ENCODE measurements around the gene PRKCE.

Gene PRKCE

DNA sequence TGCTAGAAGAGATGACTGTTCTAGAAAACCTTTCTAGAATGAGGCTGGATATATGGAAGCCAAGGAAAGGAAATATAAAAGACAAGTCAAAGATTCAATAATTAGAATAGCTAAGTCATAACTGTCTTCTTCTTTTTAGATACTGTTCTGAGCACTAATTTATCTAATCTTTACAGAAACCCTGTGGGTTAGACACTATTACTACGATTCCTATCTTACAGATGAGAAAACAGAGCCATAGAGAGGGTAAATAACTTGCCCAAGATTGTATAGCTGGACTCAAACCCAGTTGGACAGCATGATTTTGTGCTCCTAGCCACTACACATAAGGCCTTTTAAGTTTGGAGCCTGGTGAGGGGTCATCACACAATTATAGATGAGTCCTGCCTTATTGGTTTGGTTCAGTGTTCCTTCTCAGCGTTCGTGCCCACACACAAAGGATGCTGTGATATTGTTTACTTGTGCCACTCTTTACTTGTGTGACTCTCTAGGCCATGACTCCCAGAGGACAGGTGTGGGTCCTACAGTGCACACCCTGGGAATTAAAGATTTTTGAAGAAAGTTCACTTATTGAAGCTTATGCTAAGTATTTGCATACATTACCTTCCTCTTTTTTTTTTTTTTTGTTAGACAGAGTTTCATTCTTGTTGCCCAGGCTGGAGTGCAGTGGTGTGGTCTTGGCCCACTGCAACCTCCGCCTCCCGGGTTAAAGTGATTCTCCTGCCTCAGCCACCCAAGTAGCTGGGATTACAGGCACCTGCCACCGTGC, 153.7 kb downstream of the PRKCE start:
- DNase-seq = no peak

DNA sequence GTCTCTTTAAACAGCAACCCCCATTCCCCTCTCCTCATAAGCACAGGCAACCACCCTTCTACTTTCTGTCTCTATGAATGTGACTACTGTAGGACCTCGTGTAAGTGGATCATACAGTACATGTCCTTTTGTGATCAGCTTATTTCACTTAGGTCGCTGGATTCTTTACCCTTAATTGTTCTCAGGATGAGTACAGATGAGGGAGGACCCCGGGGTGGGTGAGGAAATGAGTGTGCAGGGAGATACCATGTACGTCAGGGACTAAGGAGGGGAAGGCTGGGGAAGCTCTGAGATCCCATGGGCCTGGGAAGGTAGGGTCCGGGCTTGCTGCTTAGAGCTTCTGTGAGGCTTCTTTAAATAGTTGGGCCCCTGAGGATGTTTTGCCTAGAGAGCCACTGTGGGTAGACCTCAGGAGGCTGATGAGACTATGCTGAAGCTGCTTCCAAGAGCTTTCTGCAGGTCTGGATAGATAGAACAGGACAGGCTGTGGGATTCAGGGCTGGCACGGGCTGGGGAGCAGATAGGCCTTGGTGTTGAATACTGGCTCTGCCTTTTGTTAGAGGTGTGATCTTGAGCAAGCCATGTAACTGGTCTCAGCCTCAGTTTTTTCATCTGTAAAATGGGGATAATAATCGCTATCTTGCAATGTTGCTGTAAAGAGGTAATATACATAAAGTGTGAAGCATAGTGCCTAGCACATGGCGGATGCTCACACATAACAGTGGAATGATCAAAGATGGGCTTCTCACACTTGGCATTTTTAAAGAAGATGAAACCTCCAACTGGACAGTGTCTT, 155.3 kb downstream of the PRKCE start:
- DNase-seq = no peak

DNA sequence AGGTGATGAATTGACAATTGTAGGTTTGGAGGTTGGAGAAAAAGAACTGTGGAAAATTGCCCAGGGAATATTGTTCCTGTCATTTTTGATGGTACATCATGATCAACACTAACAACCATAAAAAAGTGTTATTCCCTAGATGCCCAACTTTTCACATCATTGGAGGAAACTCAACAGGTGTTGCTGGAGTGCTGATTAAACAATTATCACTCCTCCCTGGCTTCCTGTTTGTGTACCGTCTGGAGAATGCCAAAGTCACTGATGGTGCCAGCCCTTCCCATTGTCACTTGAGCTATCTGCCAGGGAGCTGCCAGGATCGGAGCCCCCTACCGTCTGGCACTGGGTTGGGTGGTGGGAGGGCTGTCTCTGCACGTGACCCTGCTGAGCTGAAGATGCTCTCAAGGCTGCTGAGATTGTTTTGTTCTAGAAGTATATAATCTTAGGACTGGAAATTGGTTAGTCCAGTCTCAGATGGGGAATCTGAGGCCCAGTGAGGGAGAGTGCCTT, 156.9 kb downstream of the PRKCE start:
- no peak for DNase-seq

DNA sequence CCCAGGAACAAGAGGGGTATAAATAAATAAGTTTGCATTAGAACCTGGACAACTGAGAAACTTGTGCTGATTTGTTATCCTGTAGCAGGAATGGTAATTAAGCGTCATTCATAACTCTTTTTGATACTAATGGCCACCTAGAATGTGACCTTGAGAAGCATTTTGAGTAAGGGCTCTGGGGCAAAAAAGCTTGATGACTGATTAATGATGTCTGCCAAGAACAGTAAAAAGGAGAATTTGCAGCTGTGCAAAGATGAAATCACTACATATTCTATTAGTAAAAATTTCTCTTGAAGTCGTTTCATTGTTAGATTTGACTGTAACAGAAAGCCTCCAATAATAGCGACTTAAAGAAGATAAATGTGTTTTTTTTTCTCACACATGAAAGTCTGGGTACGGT, 157.7 kb downstream of the PRKCE start:
- DNase-seq = no peak

DNA sequence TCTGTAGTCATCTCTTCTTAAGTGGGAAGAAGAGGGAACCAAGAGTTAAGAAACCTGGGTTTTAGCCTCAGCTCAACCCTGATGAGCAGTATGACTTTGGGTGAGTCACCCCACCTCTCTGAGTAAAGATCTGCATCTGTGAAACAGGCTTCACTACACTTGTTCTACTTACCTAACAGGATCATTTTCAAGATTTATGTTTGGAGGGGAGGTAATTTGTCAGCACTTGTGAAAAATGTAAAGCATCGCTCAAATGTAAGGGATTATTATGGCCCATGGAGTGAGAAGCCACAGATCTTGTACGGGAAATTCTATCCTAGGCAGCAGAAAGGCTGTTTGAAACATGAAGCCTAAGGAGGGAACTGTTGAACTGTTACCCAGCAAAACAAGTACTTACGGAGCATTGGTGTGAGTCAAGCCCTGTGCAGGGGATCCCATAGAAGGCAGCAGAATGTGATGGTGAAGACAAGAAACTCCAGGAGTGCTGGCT, 160.6 kb downstream of the PRKCE start:
- no peak for DNase-seq

DNA sequence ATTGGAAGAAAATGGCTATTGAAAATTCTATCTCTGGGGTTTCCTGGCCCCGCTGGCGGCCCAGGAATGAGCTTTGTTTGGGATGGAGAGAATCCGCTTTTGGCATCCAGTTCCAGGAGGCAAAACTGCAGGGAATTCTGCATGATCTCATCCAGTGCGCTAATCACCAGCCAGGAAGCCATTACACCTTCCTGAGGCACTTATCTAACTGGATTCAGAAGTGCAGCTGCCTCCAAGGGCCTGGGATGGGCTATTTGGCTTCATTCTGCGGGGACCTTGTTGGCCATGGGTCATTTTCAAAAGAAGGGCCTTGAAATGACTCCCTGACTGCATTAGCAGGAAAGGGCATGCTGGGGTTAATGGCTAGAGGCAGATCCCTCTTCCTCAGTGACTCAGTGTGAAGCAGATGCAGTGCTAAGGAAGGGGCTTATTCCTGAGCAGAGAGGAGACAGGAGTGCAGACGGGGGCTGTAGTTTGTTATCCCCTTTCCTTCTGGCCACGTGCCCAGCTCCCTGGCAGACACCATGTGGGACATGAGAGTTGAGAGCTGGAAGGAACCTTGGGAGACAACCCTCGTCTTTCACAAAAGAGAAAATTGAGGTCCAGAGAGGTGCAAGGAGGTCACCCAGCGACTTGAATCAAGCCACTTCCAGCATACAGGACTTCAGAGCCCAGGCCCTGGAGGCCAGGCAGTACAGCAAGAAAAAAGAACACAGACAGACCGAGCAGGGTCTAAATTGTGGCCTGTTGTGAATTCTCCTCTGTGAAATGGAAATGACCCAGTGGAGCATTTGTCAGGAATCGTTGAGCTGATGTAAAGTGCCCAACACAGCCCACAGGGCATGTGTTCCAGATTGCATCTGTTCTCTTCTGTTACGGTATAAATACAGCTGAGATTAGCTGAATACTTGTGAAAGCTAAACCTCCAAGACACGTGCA, 161.8 kb downstream of the PRKCE start:
- DNase-seq = peak in 1 of 51 donors; percentile 6

DNA sequence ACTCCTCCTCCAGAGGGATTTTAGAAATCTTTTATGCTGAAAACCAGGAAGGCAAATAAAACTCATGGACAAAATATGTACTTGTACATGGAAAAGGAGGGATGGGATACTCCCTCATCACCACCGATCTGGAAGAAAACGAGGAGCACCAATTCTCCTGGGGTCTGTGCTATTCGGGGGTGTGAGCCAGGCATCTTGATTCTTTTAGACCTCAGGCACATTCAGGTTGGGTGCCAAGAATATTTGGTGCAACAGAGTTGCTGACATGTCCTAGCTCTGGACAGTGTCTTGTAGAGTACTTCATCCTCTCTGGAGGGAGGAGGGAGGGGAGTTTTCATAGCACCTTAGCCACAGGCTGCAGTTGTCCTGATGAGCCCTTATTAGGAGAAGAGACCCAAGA, 163.0 kb downstream of the PRKCE start:
- DNase-seq = no peak

DNA sequence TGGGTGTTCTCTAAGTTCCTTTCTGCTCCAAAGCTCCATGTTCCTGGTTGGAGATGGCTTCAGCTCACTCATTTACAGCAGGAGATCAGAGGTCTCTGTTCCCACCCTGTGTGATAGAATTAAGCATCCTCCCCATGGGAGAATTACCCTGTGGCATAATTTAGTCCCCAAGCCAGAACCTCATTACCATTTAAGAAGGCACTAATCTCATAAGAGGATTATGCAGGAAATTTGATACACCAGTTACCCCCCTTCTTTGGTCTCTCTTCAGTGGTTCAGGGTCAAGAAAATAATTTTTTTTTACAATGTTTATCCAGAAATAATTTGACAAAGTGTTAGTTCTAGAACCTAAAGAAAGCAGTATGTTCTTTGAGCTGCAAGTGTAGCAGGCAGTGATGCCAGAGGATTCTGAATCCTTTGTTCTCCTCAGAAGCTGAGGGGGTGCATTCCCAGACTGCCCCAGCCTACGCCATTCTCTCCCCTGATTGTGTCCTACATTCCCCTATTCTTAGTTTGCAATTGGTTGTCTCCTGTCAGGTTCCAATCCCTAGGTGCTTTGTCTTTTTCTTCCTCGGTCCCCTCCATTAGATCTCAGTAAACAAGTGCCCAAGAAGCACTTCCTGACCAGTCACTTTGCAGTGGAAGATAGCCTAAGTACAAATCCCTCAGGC, 163.6 kb downstream of the PRKCE start:
- DNase-seq = no peak

DNA sequence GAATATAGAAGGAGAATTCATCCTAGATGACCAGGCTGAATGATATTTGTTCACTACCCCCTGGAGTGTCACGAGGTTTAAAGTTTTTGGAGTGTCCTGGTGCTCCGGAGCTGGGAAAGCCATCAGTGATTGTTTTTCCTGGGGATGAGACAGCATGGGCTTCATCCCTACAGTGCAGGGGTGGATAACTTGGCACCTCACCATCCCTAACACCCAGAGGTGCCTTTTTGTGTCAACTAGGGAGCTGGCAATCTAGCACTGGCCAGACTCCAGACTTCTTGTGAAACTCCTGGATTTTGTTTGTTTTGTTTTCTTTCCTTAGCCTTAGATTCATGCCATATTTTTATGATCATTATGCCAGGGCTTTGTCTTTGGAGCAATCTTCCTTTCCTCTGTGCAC, 164.8 kb downstream of the PRKCE start:
- no peak for DNase-seq

DNA sequence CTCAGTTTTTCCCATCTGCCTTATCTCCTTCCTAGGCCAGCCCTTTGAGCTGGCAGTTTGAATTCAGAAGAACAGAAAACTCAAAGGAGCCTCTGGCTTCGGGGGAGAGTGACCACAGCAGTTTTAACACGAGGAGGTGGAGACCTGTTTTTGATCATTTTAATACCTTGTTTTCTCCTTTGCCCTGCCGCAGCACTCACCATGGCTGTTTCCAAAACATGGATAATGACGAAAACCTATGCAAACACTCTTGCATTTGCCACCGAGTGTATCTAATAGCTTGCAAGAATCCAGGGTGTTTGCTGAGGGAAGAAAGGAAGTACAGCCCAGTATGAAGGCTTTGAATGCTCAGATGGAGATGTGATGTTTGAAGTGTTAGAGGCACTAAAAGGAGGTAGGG, 167.1 kb downstream of the PRKCE start:
- no peak for DNase-seq

DNA sequence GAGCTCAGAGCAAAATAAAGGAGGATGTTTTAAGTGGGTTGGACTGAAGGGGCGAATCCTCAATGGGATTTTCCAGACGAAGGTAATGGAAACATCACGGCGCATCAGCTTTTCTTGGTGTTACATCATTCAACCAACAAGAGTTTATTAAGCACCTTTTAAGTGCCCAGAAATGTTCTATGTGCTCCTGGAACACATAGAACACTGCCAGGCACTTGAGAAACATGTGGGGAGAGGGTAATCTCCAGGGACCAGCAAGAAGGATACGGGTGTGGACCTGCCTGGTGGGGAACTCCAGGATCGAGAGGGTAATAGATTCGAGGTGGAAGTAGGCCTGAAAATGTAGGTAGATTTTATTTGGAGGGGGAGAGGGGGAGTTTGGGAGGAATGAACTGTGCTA, 168.6 kb downstream of the PRKCE start:
- DNase-seq = no peak

DNA sequence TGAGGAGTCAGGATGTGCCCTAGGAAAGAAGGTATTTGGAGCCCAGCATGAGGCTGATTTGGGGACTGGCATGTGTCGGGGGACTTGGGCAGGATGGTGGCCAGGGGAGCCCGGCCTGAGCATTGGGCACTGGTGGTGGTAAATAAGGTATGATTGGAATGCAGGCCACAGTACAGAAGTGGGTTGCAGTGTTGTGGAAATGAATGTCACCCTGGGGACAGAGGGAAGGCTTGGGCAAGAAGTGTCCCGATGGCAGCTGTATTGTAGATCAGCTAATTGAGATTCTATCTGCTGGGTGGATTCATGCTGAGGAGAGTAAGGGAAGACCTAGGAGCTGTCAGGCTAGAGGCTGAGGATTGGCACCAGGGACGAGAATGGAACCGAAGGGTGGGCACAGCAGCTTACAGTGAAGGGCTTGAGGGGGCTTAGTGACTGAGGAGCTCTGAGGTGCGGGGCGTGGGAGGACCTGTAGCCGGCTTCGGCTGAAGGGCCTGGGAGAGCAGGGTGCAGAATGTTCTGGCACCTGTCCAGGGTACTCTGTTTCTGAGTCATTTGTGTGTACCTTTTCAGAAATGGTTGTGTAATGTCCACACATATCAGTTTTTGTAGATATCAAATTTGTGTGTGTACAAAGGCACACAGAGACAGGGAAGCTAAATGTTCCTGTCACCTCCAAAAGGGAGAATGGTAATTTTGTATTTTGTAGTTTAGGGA, 170.2 kb downstream of the PRKCE start:
- no peak for DNase-seq

DNA sequence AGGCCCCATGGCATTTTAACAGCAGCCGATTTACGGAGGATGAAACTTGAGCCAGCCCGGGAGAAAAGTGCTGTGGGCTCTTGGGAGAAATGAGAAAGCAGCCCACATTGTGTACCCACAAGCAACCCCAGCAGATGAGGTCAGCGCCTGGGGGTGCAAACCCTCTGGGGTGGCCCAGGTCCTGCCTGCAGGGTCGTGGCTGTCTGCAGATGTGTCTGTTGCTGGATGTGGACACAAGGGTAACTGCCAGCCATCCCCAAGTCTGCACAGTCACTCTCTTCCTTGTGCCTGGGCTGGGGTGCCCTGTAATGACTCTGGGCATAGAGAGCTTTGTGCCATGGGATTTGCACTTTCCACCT, 170.8 kb downstream of the PRKCE start:
- DNase-seq = no peak

DNA sequence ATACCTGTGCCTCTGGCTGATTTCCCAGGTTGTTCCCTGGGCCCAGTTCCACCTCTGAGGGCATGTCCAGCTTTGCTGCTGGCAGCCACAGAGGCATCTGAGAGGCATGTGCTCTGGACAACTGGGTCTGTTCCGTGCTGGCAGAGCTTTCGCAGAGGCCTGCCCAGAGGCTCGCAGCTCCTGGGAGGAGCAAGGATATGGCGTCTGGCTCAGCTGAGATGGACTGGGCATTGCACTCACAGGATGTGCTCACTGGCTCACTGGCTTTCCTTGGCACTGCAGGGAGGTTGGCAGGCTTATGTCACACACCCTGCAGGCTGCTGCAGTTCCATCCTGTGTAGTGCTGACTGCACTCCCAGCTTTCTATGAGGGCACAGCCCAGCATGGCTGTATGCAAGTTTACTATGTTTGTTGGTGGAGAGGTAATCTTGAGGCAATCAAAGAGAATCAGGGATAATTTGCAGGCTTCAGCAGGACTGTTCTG, 172.3 kb downstream of the PRKCE start:
- peak in 44 of 51 donors; percentile 11 to 87 (median 61) for DNase-seq

DNA sequence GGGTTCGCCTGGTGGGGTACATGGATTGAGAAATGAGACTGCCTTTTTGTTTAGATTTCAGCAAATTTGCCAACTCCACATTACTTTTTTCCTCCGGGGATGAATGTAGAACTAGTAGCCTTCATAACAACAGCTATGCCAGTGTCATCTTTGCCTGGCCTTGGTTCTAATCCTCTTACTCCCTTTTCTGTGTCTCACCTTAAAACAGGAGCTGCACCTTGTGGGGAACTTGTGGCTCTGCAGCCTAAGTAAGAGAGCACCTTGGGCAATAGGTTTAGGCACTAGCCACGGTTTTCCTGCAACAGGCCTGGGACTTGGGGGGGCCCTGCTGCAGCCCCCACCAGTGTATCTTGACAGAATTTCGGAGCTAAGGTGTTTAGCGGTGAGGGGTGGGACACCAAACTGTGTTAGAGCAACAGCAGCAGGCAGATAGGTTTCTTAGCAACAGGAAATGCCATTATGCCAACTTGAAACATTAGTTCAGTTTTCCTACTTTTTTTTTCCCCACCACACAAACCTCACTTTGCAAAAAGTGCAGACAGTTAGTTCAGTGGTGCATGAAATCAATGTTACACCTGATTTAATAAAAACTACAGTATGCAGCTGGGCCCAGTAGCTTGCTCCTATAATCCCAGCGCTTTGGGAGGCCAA, 173.7 kb downstream of the PRKCE start:
- DNase-seq = no peak

DNA sequence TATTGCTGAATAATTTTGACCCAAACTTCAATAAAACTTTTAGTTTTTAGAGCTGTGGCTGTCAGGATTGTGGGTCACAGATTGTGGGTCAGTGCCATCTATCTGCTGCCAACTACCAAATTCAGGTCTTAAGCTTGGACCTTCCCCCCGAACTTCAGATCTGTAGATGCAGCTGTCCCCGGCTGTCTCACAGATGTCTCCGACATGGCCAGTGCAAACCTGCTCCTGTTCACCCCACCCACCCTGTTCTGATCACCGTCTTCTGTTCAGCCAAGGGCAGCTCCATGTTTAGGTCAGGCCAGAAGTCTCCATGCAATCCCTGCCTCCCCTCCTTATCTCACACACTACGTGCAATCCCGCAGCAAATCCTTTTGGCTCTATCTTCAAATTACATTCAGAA, 175.0 kb downstream of the PRKCE start:
- DNase-seq = no peak

DNA sequence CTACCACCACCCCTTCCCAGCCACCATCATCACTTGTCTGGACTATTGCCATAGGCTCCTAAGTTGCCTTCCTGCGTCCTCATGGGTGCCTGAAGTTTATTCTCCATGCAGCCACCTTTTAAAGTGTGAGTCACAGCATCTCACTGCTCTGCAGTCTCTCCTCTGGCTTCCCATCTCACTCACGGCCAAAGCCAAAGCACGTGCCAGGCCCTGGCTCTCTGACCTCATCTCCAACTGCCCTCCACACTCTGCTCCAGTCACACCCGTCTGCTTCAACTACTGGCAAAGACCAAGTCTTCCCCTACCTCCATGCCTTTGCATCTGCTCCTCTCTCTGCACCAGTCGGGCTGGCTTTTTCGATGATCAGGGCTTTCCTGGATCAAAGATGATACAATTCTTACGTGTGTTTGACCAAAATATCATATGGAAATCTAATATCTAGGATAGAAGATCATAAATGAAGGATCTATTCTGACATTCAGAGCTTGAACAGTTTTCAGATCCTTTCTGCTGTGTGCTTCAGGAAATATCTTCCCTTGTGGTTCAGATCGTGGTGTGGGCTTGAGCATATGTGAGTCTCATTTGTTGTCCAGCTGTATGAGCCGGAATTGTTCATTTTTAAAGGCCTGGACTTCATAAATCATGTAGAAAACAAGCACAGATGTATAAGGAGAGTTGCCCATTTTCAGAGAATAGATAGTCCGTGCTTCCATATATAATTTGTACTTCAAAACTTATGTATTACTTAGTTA, 175.6 kb downstream of the PRKCE start:
- peak in 8 of 51 donors; percentile 3 to 44 (median 18) for DNase-seq

DNA sequence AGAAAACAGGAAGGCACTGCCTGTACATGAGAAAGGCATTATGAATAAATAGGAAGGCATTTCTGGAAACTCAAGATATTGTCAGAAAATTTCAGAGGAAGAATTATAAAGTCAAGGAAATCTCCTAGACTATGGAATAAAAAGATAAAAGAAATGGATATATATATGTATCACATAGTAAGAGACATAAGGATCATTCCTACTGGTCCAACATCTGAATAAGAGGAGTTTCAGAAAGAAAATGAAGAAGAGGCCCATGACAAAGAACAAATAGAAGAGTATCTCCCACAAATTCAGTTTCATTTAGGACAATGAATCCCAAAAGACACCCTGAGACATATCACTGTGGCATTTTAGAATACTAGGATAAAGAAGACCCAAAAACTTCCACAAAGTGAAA, 178.8 kb downstream of the PRKCE start:
- DNase-seq = no peak
